ENCODE data around the gene TH. TPM values are rescaled to one million over a fixed set of nuclear protein-coding genes. Genes with fewer than 3 reads are reported as not detected.

Gene TH
- total RNA-seq, 2 experiments from 2014 or later: not detected

DNA sequence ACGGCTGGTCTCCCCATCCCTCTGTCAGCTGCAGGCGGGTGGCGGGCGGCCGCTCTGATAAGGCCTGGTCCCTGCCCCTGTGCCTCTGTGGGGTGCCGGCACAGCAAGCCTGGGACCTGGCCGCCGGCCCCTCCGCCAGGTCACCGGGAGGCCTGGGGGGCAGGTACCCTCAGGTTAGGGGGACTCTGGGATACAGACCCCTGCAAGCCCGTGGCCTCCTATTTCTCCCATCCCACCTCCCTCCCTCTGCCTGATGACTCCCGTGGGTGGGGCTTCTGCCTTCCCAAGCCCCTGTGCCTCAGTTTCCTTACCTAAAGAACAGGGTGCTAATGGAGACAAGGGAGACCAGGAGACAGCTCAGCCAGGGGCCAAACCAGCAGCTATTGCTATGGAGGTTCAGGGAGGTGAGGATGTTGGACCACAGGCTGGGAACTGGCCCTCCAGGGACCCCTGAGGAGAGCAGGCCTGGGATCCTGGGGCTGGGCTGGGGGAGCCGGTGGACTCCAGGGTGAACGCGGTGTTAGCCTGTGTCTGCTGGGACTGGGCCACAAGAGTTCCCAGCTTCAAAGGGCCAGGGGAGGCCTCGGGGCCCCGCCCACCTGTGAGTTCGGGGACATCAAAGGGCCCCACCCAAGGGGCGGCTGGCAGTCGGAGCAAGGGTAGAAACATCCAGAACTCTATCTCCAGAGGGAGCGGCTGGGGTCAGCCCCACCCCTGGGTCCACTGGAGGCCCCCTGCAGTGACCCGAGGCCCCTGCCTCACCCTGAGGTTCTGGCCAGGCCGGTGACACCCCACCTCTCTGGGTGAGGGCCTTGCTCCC is 32.0 kb upstream of the TH start:
- ATAC-seq (ENCODE audit: low read depth) (no peak), DNase-seq (no peak)
- no peak overlapping the region for H3K27ac Mint-ChIP-seq
- H3K4me1 Mint-ChIP-seq: no peaks in the 10 kb centered on the region
- H3K4me3 Mint-ChIP-seq: no peak overlapping the region
- H3K36me3 Mint-ChIP-seq: no peaks in the 10 kb centered on the region
- H3K27me3 Mint-ChIP-seq: no peaks in the 10 kb centered on the region
- POLR2A ChIA-PET: no interaction called here
- no peaks in the 10 kb centered on the region for H3K9me3 Mint-ChIP-seq

DNA sequence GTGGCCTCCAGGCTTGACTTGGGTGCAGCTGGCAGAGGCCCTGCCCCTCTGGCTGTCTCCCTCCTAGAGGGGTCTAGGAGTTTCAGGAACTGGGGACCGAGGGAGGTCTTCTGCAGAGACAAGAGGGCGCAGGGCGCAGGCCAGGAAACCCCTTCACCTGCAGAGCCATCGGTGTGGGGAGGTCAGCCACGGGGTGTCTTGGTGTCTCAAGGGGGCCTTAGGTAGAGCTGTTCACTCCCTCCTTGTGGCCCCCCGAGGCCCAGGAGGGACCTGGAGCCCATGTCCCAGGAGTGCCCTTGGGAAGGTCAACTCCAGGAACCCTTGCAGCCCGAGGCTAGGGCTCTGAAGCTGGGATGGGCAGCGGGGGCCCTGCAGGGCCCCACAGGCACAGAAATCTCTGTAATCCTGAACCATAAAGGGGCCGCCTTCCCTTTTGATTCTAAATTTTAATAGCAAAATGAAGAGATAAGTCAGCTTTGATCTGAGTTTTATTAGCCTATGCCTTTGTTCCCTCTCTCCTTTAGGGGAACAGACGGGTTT is 31.4 kb upstream of the TH start:
- H3K4me1 Mint-ChIP-seq: no peaks in the 10 kb centered on the region
- no peaks in the 10 kb centered on the region for H3K36me3 Mint-ChIP-seq
- H3K9me3 Mint-ChIP-seq: no peaks in the 10 kb centered on the region
- H3K27me3 Mint-ChIP-seq: no peaks in the 10 kb centered on the region
- peak; percentile 38 for DNase-seq
- H3K27ac Mint-ChIP-seq: no peak overlapping the region
- POLR2A ChIA-PET: no interaction called here
- no peak overlapping the region for H3K4me3 Mint-ChIP-seq
- ATAC-seq (ENCODE audit: low read depth): no peak

DNA sequence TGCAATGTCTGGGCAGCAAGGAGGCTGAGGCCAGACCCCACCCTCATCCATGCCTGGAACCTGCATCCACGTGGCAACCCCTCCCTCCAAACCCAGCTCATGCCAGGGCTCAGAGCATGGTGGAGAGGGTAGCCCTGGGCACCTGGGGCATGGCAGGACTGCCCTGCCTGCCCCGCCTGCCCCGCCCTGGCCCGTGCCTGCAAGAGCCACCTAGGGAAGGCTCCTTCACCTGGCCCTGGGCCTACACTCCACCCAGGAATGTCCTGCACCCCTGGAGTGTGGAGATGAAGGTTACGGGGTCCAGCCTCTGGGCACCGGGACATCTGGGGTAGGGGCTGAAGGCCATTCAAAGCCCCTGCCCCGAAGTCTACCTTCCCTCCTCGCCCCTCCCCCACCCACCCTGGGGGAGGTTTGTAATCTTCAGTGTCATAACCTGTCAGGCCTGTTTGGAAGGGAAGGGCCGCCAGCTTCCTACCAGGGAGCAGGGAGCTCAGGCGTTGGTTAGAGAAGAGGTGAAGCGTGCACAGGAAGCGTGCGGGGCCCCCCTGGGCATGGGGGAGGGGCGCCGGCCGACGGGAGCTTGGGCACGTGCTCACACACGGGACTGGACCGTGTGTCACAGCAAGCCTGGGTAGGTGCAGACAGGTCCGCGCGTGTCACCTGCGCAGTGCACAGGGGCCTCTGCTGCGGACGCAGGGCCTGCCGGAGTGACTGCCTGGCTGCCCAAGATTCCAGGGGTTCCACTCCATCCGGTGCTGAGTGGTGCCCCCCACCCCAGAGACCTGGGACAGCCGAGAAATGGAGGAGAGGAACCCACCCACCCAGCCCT is 30.7 kb upstream of the TH start:
- DNase-seq (no peak), ATAC-seq (ENCODE audit: low read depth) (peak; percentile 14)
- no peaks in the 10 kb centered on the region for H3K9me3 Mint-ChIP-seq
- H3K27ac Mint-ChIP-seq: no peak overlapping the region
- no peak overlapping the region for H3K4me3 Mint-ChIP-seq
- no peaks in the 10 kb centered on the region for H3K36me3 Mint-ChIP-seq
- POLR2A ChIA-PET: no interaction called here
- no peaks in the 10 kb centered on the region for H3K27me3 Mint-ChIP-seq
- H3K4me1 Mint-ChIP-seq: no peaks in the 10 kb centered on the region

DNA sequence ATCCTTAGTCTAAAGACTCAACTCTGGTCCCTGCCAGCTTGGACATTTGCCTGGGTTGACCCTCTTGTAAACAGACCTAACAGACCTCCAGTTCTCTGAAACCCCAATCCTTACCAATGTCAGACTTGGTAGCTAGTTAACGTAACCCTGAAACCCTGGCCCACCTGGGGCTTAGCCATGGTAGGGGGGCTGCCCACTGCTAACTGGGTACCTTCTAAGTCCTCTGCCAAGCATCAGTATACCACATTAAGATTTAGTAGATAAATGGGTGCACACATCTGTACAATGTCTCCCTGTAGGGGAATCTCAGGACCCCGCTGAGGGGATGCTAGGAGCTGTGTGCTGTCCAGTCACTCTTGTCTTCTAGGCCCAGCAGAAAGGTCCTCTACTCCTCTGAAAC is 29.9 kb upstream of the TH start:
- DNase-seq: no peak
- H3K4me1 Mint-ChIP-seq: peaks cover 5% of the 10 kb centered on the region
- H3K9me3 Mint-ChIP-seq: no peaks in the 10 kb centered on the region
- H3K27ac Mint-ChIP-seq: no peak overlapping the region
- H3K36me3 Mint-ChIP-seq: no peaks in the 10 kb centered on the region
- ATAC-seq (ENCODE audit: low read depth): no peak
- POLR2A ChIA-PET: no interaction called here
- H3K4me3 Mint-ChIP-seq: no peak overlapping the region
- H3K27me3 Mint-ChIP-seq: peaks cover 7% of the 10 kb centered on the region

DNA sequence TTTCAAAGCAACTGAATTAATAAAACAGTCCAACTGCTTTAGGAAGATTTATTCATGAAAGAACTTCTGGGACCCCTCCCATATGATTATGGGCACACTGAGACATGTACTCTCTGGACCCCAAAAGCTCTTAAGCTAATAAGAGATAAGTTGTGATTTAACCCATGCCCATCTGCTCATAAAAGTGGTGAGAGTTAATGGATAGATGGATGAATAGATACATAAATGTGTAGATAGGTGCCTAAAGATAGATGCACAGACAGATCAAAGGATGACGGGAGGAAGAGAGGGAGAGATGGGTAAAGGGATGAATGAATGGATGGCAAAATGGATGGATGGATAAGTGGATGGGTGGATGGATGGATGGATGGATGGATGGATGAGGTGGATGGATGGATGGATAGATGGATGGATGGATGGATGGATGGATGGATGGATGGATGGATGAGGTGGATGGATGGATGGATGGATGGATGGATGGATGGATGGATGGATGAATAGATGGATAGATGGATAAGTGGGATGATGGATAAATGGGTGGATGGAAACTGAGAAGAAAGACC is 29.4 kb upstream of the TH start:
- no peak overlapping the region for H3K27ac Mint-ChIP-seq
- H3K9me3 Mint-ChIP-seq: no peaks in the 10 kb centered on the region
- H3K4me3 Mint-ChIP-seq: no peak overlapping the region
- peaks cover 12% of the 10 kb centered on the region for H3K27me3 Mint-ChIP-seq
- no peak for ATAC-seq (ENCODE audit: low read depth)
- no peak for DNase-seq
- H3K4me1 Mint-ChIP-seq: peaks cover 5% of the 10 kb centered on the region
- POLR2A ChIA-PET: no interaction called here
- no peaks in the 10 kb centered on the region for H3K36me3 Mint-ChIP-seq

DNA sequence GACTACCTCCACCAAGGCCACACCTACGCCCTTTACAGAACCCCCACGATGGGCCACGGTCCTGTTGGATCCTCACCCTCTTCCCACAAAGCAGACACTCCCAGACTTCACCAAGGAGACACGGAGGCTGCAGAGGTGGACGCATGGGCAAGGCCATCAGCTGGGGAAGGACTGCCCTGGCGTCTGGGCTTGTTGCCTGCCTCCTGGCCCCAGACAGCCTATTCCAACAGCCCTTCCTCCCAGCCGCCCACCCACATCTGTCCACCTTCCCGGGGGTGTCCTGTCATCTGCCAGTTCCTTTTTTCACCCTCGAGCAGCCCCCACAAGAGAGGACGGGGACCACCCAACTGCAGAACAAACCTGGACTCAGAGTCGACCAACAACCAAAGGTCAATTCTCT is 28.9 kb upstream of the TH start:
- peaks cover 5% of the 10 kb centered on the region for H3K4me1 Mint-ChIP-seq
- H3K27ac Mint-ChIP-seq: no peak overlapping the region
- POLR2A ChIA-PET: no interaction called here
- H3K9me3 Mint-ChIP-seq: no peaks in the 10 kb centered on the region
- no peak overlapping the region for H3K4me3 Mint-ChIP-seq
- no peaks in the 10 kb centered on the region for H3K36me3 Mint-ChIP-seq
- DNase-seq: no peak
- H3K27me3 Mint-ChIP-seq: peaks cover 12% of the 10 kb centered on the region
- ATAC-seq (ENCODE audit: low read depth): no peak

DNA sequence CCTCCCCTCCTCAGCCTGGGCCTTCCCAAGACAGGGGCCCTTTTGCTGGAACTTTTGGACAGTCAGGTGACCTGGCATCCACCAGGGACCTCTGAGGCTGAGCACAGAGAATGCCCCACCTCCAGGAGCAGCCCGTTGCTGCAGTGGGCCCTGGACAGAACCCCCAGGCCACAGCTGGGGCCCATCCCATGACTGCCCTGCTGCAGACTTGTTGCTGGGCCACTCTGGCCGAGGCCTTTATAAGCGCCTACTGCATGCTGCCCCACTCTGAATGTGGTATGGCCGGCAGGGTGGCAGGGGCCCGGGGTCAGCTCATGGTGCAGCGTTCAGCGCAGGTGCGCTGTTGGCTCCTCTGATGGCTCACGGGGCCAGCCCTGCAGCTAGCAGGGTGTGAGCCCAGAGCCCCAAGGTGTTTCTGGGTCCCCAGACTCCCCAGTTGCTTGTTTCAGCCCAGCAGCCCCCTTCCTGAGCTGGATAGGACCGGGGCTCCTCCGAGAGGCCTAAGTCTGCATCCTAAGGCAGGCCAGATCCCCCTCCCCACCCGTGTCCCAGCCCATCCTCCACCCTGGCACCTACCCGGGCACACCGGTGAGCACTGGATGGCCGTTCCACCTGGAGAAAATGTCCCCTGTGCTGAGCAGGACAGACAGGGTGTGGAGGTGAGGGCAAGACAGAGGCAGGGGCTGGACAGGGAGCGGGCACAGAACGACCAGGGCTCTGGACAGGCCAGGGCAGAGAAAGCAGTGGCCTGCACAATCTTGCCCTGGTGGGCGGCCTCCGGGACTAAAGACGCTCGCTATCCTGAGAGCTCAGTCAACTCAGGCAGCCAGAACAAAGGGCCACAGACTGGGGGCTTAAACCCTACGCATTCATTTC is 28.1 kb upstream of the TH start:
- Mint-ChIP-seq H3K4me3 (no peak overlapping the region), H3K9me3 (no peaks in the 10 kb centered on the region), H3K27ac (no peak overlapping the region), H3K27me3 (peaks cover 12% of the 10 kb centered on the region), H3K4me1 (peaks cover 5% of the 10 kb centered on the region), H3K36me3 (no peaks in the 10 kb centered on the region)
- ATAC-seq (ENCODE audit: low read depth) (no peak), DNase-seq (no peak)
- POLR2A ChIA-PET: interaction anchor here (1.6 kb wide), 1 partner anchor 103 kb away, joined by 4 read pairs; no protein-coding TSS in a partner anchor

DNA sequence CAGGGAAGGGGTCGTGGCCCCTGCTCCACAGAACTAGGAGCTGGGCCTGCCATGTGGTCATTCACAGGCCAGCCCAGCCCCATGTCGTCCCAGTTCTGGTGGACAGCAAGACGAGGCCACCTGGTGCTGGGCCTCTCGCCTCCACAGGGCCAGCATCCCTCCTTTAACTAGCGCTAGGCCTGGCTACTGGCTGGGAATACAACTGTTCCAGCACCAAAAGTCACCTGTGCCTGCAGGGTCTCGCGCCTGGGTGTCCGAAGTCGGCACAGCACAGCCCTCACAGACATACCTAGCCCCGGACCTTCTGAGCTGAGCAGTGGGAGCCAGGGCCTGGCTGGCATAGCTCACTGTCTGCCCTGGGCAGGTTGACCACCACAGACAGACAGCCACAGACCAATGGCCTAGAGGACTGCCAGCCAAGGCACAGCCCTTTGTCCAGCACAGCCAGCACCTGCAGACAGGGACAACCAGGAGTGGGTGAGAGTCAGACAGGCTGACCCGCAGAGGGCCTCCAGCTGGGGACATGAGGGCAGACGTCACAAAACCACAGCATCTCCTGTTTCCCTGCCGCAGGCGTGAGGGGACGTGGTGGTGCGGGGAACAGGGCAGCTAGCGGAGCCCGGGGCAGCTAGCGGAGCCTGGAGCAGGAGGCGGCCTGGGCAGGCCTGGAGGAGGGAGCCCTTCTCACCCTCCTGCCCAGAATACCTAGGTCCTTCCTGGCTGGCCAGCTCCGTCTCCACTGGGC is 27.2 kb upstream of the TH start:
- H3K27ac Mint-ChIP-seq: no peak overlapping the region
- H3K27me3 Mint-ChIP-seq: peaks cover 12% of the 10 kb centered on the region
- ATAC-seq (ENCODE audit: low read depth): no peak
- H3K4me1 Mint-ChIP-seq: peaks cover 5% of the 10 kb centered on the region
- no peaks in the 10 kb centered on the region for H3K9me3 Mint-ChIP-seq
- H3K4me3 Mint-ChIP-seq: no peak overlapping the region
- POLR2A ChIA-PET: interaction anchor here (0.6 to 1.6 kb wide), 2 partner anchors 98 to 104 kb away, joined by 3 to 4 read pairs; no protein-coding TSS in a partner anchor
- no peak for DNase-seq
- H3K36me3 Mint-ChIP-seq: no peaks in the 10 kb centered on the region

DNA sequence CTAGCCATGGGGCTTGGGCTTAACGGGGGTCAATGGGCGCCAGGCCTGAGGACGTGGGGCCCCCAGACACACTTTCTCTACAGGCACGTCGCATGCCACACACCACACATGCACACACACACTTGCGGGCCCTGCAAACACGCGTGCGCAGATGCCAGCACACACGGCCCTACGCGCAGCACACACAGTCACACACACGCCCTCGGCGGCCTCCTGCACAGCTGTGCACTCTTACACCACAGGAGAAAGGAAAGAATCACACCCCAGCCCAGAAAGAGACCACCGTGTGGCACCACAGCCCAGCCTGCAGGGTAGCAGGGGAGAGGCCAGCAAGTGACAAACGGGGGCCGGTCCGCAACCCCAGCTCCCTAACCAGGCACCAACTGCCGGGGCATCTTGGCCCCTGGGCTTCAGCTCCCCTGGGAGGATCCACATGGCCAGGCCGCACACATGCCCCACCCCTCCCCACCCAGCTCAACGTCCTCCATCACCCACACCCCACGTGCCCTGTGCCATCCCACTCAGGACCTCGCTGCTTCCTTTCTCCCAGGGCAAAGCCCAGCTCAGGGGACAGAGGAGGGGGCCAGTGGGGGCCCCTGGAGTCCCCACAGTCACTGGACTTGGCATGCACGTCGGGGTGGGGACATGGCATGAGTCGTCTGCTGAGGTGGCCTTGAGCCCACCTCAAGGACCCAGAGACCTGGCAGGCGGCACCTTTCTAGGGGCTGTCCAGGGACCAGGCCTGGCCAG is 26.3 kb upstream of the TH start:
- H3K9me3 Mint-ChIP-seq: no peaks in the 10 kb centered on the region
- no peaks in the 10 kb centered on the region for H3K36me3 Mint-ChIP-seq
- H3K27me3 Mint-ChIP-seq: peaks cover 12% of the 10 kb centered on the region
- no peak overlapping the region for H3K4me3 Mint-ChIP-seq
- POLR2A ChIA-PET: interaction anchor here (0.6 to 1.6 kb wide), 2 partner anchors 98 to 104 kb away, joined by 3 to 4 read pairs; no protein-coding TSS in a partner anchor
- H3K27ac Mint-ChIP-seq: no peak overlapping the region
- ATAC-seq (ENCODE audit: low read depth) (no peak), DNase-seq (no peak)
- H3K4me1 Mint-ChIP-seq: peaks cover 5% of the 10 kb centered on the region

DNA sequence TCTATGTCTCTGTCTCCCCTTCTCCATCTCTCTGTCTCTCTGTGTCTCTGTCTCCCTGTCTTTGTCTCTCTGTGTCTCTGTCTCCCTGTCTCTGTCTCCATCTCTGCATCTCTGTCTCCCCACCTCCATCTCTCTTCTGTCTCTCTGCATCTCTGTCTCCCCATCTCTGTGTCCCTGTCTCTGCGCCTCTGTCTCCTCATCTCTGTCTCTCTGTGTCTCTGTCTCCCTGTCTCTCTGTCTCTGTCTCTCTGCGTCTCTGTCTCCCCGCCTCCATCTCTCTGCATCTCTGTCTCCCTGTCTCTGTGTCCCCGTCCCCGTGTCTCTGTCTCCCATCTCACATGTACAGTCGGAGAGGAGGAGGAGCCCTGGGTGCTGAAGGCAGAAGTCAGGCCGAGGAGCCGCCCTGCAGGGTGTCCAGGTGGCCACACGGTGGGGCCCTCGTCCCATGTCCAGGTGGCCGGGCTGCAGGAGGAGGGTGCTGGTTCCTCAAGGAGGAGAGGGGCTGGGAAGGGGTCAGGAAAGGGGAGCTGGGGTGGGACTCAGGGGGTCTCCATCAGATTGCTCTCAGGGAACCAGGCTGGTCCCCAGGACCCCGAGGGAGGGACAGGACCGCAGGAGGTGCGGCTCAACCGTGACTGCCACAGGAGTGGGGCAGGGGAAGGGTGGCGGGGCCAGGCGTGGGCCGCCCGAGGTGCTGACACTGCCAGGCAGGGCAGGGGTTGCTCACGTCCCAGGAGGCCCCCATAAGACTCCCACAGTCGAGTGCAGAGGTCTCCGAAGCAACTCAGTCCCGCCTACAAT is 25.6 kb upstream of the TH start:
- POLR2A ChIA-PET: no interaction called here
- peaks cover 12% of the 10 kb centered on the region for H3K27me3 Mint-ChIP-seq
- peaks cover 5% of the 10 kb centered on the region for H3K4me1 Mint-ChIP-seq
- DNase-seq (peak; percentile 81), ATAC-seq (ENCODE audit: low read depth) (peak; percentile 87)
- no peaks in the 10 kb centered on the region for H3K36me3 Mint-ChIP-seq
- H3K4me3 Mint-ChIP-seq: no peak overlapping the region
- H3K27ac Mint-ChIP-seq: peak overlapping the region; percentile 10
- H3K9me3 Mint-ChIP-seq: no peaks in the 10 kb centered on the region

DNA sequence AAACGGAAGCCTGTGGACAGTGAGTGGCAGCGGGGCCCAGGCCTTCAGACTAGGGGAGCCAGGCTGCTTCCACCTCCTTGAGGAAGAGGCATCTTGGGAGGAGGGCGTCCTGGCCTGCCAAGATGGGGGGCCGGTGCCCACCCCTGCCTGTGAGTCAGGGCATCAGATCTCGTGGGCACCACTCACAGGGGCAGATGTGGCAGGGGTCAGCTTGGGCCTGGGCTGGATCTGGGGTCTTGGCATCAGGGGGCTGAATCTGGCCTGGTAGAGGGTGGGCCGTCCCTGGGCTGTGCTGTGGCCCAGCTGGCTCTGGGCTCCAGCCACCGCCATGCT is 24.1 kb upstream of the TH start:
- peaks cover 15% of the 10 kb centered on the region for H3K27me3 Mint-ChIP-seq
- no peaks in the 10 kb centered on the region for H3K36me3 Mint-ChIP-seq
- POLR2A ChIA-PET: no interaction called here
- no peak overlapping the region for H3K27ac Mint-ChIP-seq
- peaks cover 9% of the 10 kb centered on the region for H3K4me1 Mint-ChIP-seq
- H3K4me3 Mint-ChIP-seq: no peak overlapping the region
- ATAC-seq (ENCODE audit: low read depth) (no peak), DNase-seq (no peak)
- no peaks in the 10 kb centered on the region for H3K9me3 Mint-ChIP-seq

Measured in activated naive CD8-positive, alpha-beta T cell treated with anti-CD3 and anti-CD28 coated beads, Interleukin-2, amount 10 ng/mL, durations not matched to agents 7 days and 5 days (primary cell).